HCT116 (cell line): ENCODE results near the gene HMCN1.

ENCODE experiments used
- CEBPB ChIP-seq: IDR thresholded peaks from 2 replicates; pipeline ENCODE4 v1.6.1; 2012; ENCODE audit warnings: low read depth
- ELF1 ChIP-seq: IDR thresholded peaks from 2 replicates; pipeline ENCODE4 v1.6.1; 2012; ENCODE audit warnings: low read depth, borderline replicate concordance
- EZH2 ChIP-seq: fragments of 200-600 bp; sonication (generic); IDR thresholded peaks from 2 replicates; pipeline ENCODE4 v1.6.1; 2017; ENCODE audit warnings: antibody characterized with exemption, mixed run types
- POLR2A ChIP-seq: IDR thresholded peaks from 2 replicates; pipeline ENCODE4 v1.7.0; 2011; ENCODE audit warnings: borderline replicate concordance; ENCODE audit not compliant: insufficient read depth, insufficient read length; ENCODE audit errors: extremely low read depth
- POLR2AphosphoS5 ChIP-seq: IDR thresholded peaks from 2 replicates; pipeline ENCODE4 v1.6.1; 2011; ENCODE audit warnings: mild to moderate bottlenecking, low read depth, low read length, moderate library complexity
- REST ChIP-seq: IDR thresholded peaks from 2 replicates; pipeline ENCODE4 v1.6.1; 2012; ENCODE audit warnings: low read depth
- SIN3A ChIP-seq: IDR thresholded peaks from 2 replicates; pipeline ENCODE4 v1.6.1; 2012; ENCODE audit warnings: low read depth
- SP1 ChIP-seq: IDR thresholded peaks from 2 replicates; pipeline ENCODE4 v1.6.1; 2012; ENCODE audit warnings: low read depth
- SRF ChIP-seq: IDR thresholded peaks from 2 replicates; pipeline ENCODE4 v1.6.1; 2012; ENCODE audit warnings: low read depth
- YY1 ChIP-seq: IDR thresholded peaks from 2 replicates; pipeline ENCODE4 v1.6.1; 2011; ENCODE audit warnings: low read length, low read depth, moderate library complexity, mild to moderate bottlenecking; ENCODE audit not compliant: insufficient replicate concordance; ENCODE audit errors: extremely low read depth
- ZFX ChIP-seq: fragments of 450-650 bp; IDR thresholded peaks from 2 replicates; pipeline ENCODE4 v1.6.1; 2017
- ZNF274 ChIP-seq: fragments of 200-500 bp; sonication (Bioruptor generic); IDR thresholded peaks from 2 replicates; pipeline ENCODE4 v1.6.1; 2014; ENCODE audit warnings: mild to moderate bottlenecking, low read depth, low read length, inconsistent platforms
- TF ChIP-seq, protein P1 (sequence below), 3 experiments: fragments of 200-600 bp in 1 of 3; sonication (generic) in 1 of 3; IDR thresholded peaks in 2 of 3; conservative IDR thresholded peaks in 1 of 3; 2 replicates each; pipeline ENCODE4 v1.5.1; 2012 to 2017; ENCODE audit warnings: low read depth in 2 of 3, low read length in 2 of 3, antibody characterized with exemption in 1 of 3, borderline replicate concordance in 1 of 3, control low read depth in 1 of 3, mild to moderate bottlenecking in 1 of 3, mixed read lengths in 1 of 3, mixed run types in 1 of 3, moderate library complexity in 1 of 3; ENCODE audit not compliant: insufficient read depth in 1 of 3

GRCh38 chr1:185825556-185825955, 91.4 kb downstream of the HMCN1 start:
- TF ChIP-seq, protein P1, sequence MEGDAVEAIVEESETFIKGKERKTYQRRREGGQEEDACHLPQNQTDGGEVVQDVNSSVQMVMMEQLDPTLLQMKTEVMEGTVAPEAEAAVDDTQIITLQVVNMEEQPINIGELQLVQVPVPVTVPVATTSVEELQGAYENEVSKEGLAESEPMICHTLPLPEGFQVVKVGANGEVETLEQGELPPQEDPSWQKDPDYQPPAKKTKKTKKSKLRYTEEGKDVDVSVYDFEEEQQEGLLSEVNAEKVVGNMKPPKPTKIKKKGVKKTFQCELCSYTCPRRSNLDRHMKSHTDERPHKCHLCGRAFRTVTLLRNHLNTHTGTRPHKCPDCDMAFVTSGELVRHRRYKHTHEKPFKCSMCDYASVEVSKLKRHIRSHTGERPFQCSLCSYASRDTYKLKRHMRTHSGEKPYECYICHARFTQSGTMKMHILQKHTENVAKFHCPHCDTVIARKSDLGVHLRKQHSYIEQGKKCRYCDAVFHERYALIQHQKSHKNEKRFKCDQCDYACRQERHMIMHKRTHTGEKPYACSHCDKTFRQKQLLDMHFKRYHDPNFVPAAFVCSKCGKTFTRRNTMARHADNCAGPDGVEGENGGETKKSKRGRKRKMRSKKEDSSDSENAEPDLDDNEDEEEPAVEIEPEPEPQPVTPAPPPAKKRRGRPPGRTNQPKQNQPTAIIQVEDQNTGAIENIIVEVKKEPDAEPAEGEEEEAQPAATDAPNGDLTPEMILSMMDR (IDR thresholded peaks at IDR 0.05 in 2 of 3, conservative IDR thresholded peaks at IDR 0.05 in 1 of 3; ENCODE audit: borderline replicate concordance in 1 of 3, insufficient read depth in 1 of 3, low read depth in 2 of 3, low read length in 2 of 3), result no peak
- TF ChIP-seq POLR2AphosphoS5, result no peak
- TF ChIP-seq SRF, result no peak
- no peak for TF ChIP-seq ZFX
- no peak for TF ChIP-seq EZH2
- TF ChIP-seq ZNF274, result no peak
- no peak for TF ChIP-seq SP1
- no peak for TF ChIP-seq SIN3A
- no peak for TF ChIP-seq ELF1
- TF ChIP-seq CEBPB, result no peak
- TF ChIP-seq POLR2A, result no peak
- no peak for TF ChIP-seq YY1
- TF ChIP-seq REST, result no peak
